T-cell (primary cell): ENCODE measurements around the gene RETN. TPM values are rescaled to one million over a fixed set of nuclear protein-coding genes. Genes with fewer than 3 reads are reported as not detected.
A peak's percentile ranks its signal among the peaks of the same experiment; 100 is the strongest.

Source experiments
- ATAC-seq, 4 experiments: fragments of 200-7000 bp in 3 of 4; fragments of 150-1000 bp in 1 of 4; cut with Tn5 transposase; replicated peaks in 1 of 4; 1 replicate in 3 of 4; 2 replicates in 1 of 4; pipeline ENCODE4 v1.10.0; 2021; ENCODE audit warnings: moderate library complexity in 3 of 4, mild to moderate bottlenecking in 2 of 4, moderate number of reproducible peaks in 1 of 4
- CTCF ChIA-PET, 2 donors: fragments of 300-600 bp; sonication (Branson Sonifier 250); formaldehyde crosslinking; loops; one replicate each; lab custom pipeline; 2022; ENCODE audit warnings: antibody characterized with exemption in 2 of 2; lab: Charles Lee
- POLR2A ChIA-PET, 2 donors: fragments of 300-600 bp; sonication (Branson Sonifier 250); formaldehyde crosslinking; loops; one replicate each; lab custom pipeline; 2022; ENCODE audit warnings: antibody characterized with exemption in 2 of 2; lab: Charles Lee
- DNase-seq, 35 experiments: peaks; one replicate each; pipeline versions ENCODE4 v3.0.0 to v3.0.0-alpha.2; 2013 to 2023
- H3K27ac ChIP-seq: one replicate; pipeline ENCODE4 v1.5.1; 2013; ENCODE audit warnings: low read length
- H3K27me3 ChIP-seq, 2 experiments: replicated peaks in 1 of 2; 1 replicate in 1 of 2; 2 replicates in 1 of 2; pipeline versions ENCODE4 v1.6.1 to v1.7.0; 2013; ENCODE audit warnings: low read length in 1 of 2, mixed read lengths in 1 of 2; ENCODE audit not compliant: control insufficient read depth in 2 of 2, insufficient read depth in 2 of 2; ENCODE audit errors: extremely low read depth in 1 of 2
- H3K36me3 ChIP-seq, 2 donors: 1 replicate in 1 of 2; 2 replicates in 1 of 2; pipeline versions ENCODE4 v1.6.1 to v1.7.0; 2013; ENCODE audit warnings: low read length in 1 of 2; ENCODE audit not compliant: control insufficient read depth in 2 of 2, insufficient read depth in 1 of 2; ENCODE audit errors: extremely low read depth in 1 of 2
- H3K4me1 ChIP-seq, 2 experiments: 1 replicate in 1 of 2; 2 replicates in 1 of 2; pipeline versions ENCODE4 v1.6.1 to v1.7.0; 2013; ENCODE audit warnings: low read length in 2 of 2, mixed read lengths in 1 of 2; ENCODE audit not compliant: insufficient read depth in 2 of 2, control insufficient read depth in 1 of 2; ENCODE audit errors: extremely low read depth in 1 of 2
- H3K4me3 ChIP-seq, 2 donors: 1 replicate in 1 of 2; 2 replicates in 1 of 2; pipeline versions ENCODE4 v1.5.1 to v1.7.0; 2013; ENCODE audit warnings: mild to moderate bottlenecking in 2 of 2, low read length in 1 of 2, moderate library complexity in 1 of 2; ENCODE audit not compliant: control insufficient read depth in 1 of 2; ENCODE audit errors: extremely low read depth in 1 of 2
- H3K9me3 ChIP-seq: 2 replicates; pipeline ENCODE4 v1.7.0; 2013
- H3K27ac Mint-ChIP-seq, 2 donors: one replicate each; pipeline ENCODE4 v1.8.0; 2020 to 2021; ENCODE audit warnings: mild to moderate bottlenecking in 2 of 2, mixed read lengths in 2 of 2
- H3K27me3 Mint-ChIP-seq, 2 donors: one replicate each; pipeline ENCODE4 v1.8.0; 2021 to 2022; ENCODE audit warnings: mixed read lengths in 2 of 2
- H3K36me3 Mint-ChIP-seq: one replicate; pipeline ENCODE4 v1.8.0; 2021; ENCODE audit warnings: mixed read lengths
- H3K4me1 Mint-ChIP-seq, 3 donors: one replicate each; pipeline ENCODE4 v1.8.0; 2020 to 2022; ENCODE audit warnings: mixed read lengths in 3 of 3, mild to moderate bottlenecking in 1 of 3
- H3K4me3 Mint-ChIP-seq, 3 donors: one replicate each; pipeline ENCODE4 v1.8.0; 2020 to 2022; ENCODE audit warnings: mild to moderate bottlenecking in 3 of 3, mixed read lengths in 3 of 3, moderate library complexity in 3 of 3
- H3K9me3 Mint-ChIP-seq, 3 donors: one replicate each; pipeline ENCODE4 v1.8.0; 2020 to 2022; ENCODE audit warnings: mixed read lengths in 3 of 3
- whole genome bisulfite sequencing: methylation state at CpG from one replicate; pipeline ENCODE4 v1.1.5; 2013; ENCODE audit warnings: missing lambda C conversion rate; ENCODE audit not compliant: insufficient coverage; 5-methylcytosine and 5-hydroxymethylcytosine counted together
- total RNA-seq, 35 experiments: library from RNA in 6 of 35; stranded (reverse) in 6 of 35; fragments of 120-200 nt in 1 of 35; gene quantifications; one replicate each; pipeline versions ENCODE4 v1.2.1 to v1.2.4 and lab custom pipeline; 2013 to 2026

RETN gene
- total RNA-seq, 5 donors from 2014 or later (not counting 1 experiment from before 2014, with no cell fraction given), result 1.6 TPM; not detected in 4

- H3K4me1 ChIP-seq, result peaks cover 0 to 47% of the 10 kb centered on the region in 2 experiments
- Mint-ChIP-seq H3K9me3 (no peaks in the 10 kb centered on the region), H3K27me3 (no peaks in the 10 kb centered on the region), H3K4me1 (peaks cover 0 to 11% (median 3%) of the 10 kb centered on the region in 3 donors), H3K4me3 (no peak overlapping the region), H3K27ac (no peak overlapping the region), H3K36me3 (no peaks in the 10 kb centered on the region)
- H3K4me3 ChIP-seq, result no peak overlapping the region
- peaks cover 0 to 26% of the 10 kb centered on the region in 2 experiments for H3K27me3 ChIP-seq
- H3K27ac ChIP-seq, result peak overlapping the region; percentile 55
- no peaks in the 10 kb centered on the region for H3K9me3 ChIP-seq
- DNase-seq (peak in 3 of 35 experiments; percentile 14 to 49 (median 20)), ATAC-seq (no peak)
- no peaks in the 10 kb centered on the region for H3K36me3 ChIP-seq
- POLR2A ChIA-PET, result no interaction called here
- CTCF ChIA-PET, result no interaction called here
- 57% methylated on average over 8 of the region's 8 CpGs for WGBS
Observed at GRCh38 chr19:7690779-7691258, 22.0 kb downstream of the RETN start.

DNA sequence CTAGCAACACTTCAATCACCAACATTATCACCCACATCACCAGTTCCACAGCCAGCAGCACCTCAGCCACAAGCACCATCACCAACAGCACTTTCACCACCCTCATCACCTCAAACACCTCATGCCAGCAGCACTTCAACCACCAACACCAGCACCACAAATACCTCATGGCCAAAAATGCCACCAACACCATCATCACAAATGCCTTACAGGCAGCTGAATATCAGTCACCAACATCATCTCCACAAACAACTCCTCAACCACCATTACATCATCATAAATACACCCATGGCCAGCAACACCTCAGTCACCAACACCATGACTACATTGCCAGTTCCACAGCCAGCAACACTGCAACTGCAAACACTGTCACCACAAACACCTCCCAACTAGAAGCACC, 22.6 kb downstream of the RETN start:
- H3K9me3 Mint-ChIP-seq, result no peaks in the 10 kb centered on the region
- H3K4me1 Mint-ChIP-seq, result peaks cover 0 to 12% (median 3%) of the 10 kb centered on the region in 3 donors
- no peak overlapping the region for H3K4me3 Mint-ChIP-seq
- Histone ChIP-seq H3K4me3 (no peak overlapping the region), H3K27ac (peak overlapping the region; percentile 55), H3K36me3 (no peaks in the 10 kb centered on the region), H3K27me3 (peaks cover 0 to 28% of the 10 kb centered on the region in 2 experiments), H3K4me1 (peaks cover 0 to 47% of the 10 kb centered on the region in 2 experiments), H3K9me3 (no peaks in the 10 kb centered on the region)
- DNase-seq, result peak in 13 of 35 experiments; percentile 18 to 63 (median 31)
- H3K27me3 Mint-ChIP-seq, result peaks cover 0 to 1% of the 10 kb centered on the region in 2 donors
- peak in 2 of 4 experiments; percentile 16 to 52 for ATAC-seq
- H3K36me3 Mint-ChIP-seq, result no peaks in the 10 kb centered on the region
- POLR2A ChIA-PET, result interaction anchor here in 1 of 2 donors (0.5 kb wide), 1 partner anchor 508 kb away, joined by 4 read pairs; no protein-coding TSS in a partner anchor
- H3K27ac Mint-ChIP-seq, result no peak overlapping the region
- CTCF ChIA-PET, result no interaction called here

DNA sequence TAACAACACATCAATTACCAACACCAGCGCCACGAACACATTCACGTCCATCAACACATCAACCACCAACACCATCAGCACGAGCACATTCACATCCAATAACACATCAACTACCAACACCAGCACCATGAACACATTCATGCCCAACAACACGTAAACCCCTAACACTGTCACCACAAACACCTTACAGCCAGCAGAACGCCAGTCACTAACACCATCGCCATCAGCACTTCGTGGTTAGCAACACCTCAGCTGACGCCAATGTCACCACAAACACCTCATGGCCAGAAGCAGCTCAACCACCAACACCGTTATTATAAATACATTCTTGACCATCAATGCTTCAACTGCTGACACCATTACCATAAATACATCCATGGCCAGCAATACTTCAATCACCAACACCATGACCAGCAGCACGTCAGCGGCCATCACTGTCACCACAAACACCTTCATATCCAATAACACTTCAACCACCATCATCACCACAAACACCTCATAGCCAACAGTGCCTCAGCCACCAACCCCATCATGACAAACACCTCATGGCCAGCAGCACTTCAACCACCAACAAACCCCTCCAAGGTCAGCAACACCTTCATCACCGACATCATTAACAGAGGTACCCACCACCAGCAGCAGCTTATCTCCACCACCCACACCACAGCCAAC, 23.7 kb downstream of the RETN start:
- POLR2A ChIA-PET, result no interaction called here
- DNase-seq, result peak in 19 of 35 experiments; percentile 13 to 72 (median 33)
- Histone ChIP-seq H3K4me3 (no peak overlapping the region), H3K4me1 (peaks cover 0 to 47% of the 10 kb centered on the region in 2 experiments), H3K27ac (peak overlapping the region; percentile 38), H3K36me3 (no peaks in the 10 kb centered on the region), H3K27me3 (peaks cover 0 to 38% of the 10 kb centered on the region in 2 experiments), H3K9me3 (no peaks in the 10 kb centered on the region)
- Mint-ChIP-seq H3K4me3 (no peak overlapping the region), H3K27ac (no peak overlapping the region), H3K36me3 (no peaks in the 10 kb centered on the region), H3K27me3 (peaks cover 0 to 4% of the 10 kb centered on the region in 2 donors), H3K9me3 (no peaks in the 10 kb centered on the region), H3K4me1 (peaks cover 0 to 13% (median 3%) of the 10 kb centered on the region in 3 donors)
- CTCF ChIA-PET, result no interaction called here
- peak in 1 of 4 experiments; percentile 65 for ATAC-seq
- 51% methylated on average over 13 of the region's 13 CpGs for WGBS

- H3K9me3 Mint-ChIP-seq, result no peaks in the 10 kb centered on the region
- H3K4me3 Mint-ChIP-seq, result no peak overlapping the region
- WGBS, result 88% methylated on average over 2 of the region's 4 CpGs
- H3K27me3 Mint-ChIP-seq, result peaks cover 3 to 9% of the 10 kb centered on the region in 2 donors
- H3K4me3 ChIP-seq, result no peak overlapping the region
- CTCF ChIA-PET, result no interaction called here
- H3K27ac ChIP-seq, result no peak overlapping the region
- no peaks in the 10 kb centered on the region for H3K36me3 ChIP-seq
- no peak for DNase-seq
- peaks cover 0 to 48% of the 10 kb centered on the region in 2 experiments for H3K27me3 ChIP-seq
- no peak overlapping the region for H3K27ac Mint-ChIP-seq
- no peak for ATAC-seq
- POLR2A ChIA-PET, result no interaction called here
- H3K9me3 ChIP-seq, result no peaks in the 10 kb centered on the region
- peaks cover 0 to 41% of the 10 kb centered on the region in 2 experiments for H3K4me1 ChIP-seq
- H3K4me1 Mint-ChIP-seq, result peaks cover 8 to 18% (median 9%) of the 10 kb centered on the region in 3 donors
- no peaks in the 10 kb centered on the region for H3K36me3 Mint-ChIP-seq
Observed at GRCh38 chr19:7694499-7694898, 25.6 kb downstream of the RETN start.

DNA sequence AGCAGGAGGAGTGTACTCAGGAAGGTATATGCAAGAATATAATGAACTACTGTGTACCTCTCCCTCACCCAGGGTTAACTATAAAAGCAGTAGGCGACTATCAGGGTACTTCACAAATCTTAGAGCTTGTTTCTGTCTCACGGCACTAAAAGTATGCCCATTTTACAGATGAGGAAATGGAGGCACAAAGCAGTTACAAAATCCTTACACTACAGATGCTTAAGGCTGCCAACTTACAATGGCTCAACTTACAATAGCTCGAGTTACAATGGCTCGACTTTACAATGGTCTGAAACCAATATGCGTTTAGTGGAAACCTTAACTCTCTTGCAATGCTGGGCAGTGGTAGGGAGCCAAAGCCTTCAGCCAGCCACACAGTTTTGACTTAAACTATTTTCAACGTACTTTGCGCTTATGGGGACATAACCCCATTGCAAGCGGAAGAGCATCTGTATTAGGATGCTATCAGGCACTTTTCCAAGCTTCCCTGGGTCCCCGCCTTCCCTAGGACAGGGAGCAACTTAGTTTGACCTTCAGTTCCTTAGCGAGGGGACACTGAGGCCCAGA, 29.0 kb downstream of the RETN start:
- Mint-ChIP-seq H3K4me1 (peaks cover 12 to 25% (median 25%) of the 10 kb centered on the region in 3 donors), H3K27ac (no peak overlapping the region), H3K36me3 (no peaks in the 10 kb centered on the region), H3K4me3 (no peak overlapping the region), H3K27me3 (peaks cover 3 to 13% of the 10 kb centered on the region in 2 donors), H3K9me3 (no peaks in the 10 kb centered on the region)
- no peaks in the 10 kb centered on the region for H3K9me3 ChIP-seq
- ChIA-PET POLR2A (interaction anchor here in 1 of 2 donors (0.6 kb wide), 1 partner anchor 1195 kb away, joined by 3 read pairs; no protein-coding TSS in a partner anchor), CTCF (no interaction called here)
- H3K27ac ChIP-seq, result no peak overlapping the region
- DNase-seq (no peak), ATAC-seq (no peak)
- peaks cover 0 to 39% of the 10 kb centered on the region in 2 experiments for H3K27me3 ChIP-seq
- peaks cover 0 to 16% of the 10 kb centered on the region in 2 experiments for H3K4me1 ChIP-seq
- 86% methylated on average over 5 of the region's 10 CpGs for WGBS
- H3K4me3 ChIP-seq, result no peak overlapping the region
- H3K36me3 ChIP-seq, result no peaks in the 10 kb centered on the region

GRCh38 chr19:7698583-7698982, 29.7 kb downstream of the RETN start:
- Histone ChIP-seq H3K27me3 (peaks cover 0 to 39% of the 10 kb centered on the region in 2 experiments), H3K36me3 (no peaks in the 10 kb centered on the region), H3K27ac (no peak overlapping the region), H3K4me1 (peaks cover 0 to 12% of the 10 kb centered on the region in 2 experiments), H3K4me3 (no peak overlapping the region), H3K9me3 (no peaks in the 10 kb centered on the region)
- Mint-ChIP-seq H3K9me3 (no peaks in the 10 kb centered on the region), H3K4me1 (peaks cover 14 to 30% (median 29%) of the 10 kb centered on the region in 3 donors), H3K36me3 (no peaks in the 10 kb centered on the region), H3K27ac (no peak overlapping the region), H3K27me3 (peaks cover 3 to 13% of the 10 kb centered on the region in 2 donors), H3K4me3 (no peak overlapping the region)
- POLR2A ChIA-PET, result no interaction called here
- CTCF ChIA-PET, result no interaction called here
- WGBS, result 65% methylated on average over 9 of the region's 11 CpGs
- ATAC-seq (no peak), DNase-seq (no peak)
